ACC112 (cell line): ENCODE data around the gene GLIS2.
A peak's percentile ranks its signal among the peaks of the same experiment; 100 is the strongest.
"Not testable (repeated sequence)": the region's sequence is repeated elsewhere in the genome, so short reads cannot be mapped to it uniquely, and the experiment has no call there.

Experiments
- H2AFZ ChIP-seq: fragments of 200-600 bp; sonication (generic); one replicate; pipeline ENCODE4 v1.6.0; 2017; ENCODE audit warnings: antibody characterized with exemption, low read length; ENCODE audit not compliant: unreplicated experiment
- H3K27ac ChIP-seq: fragments of 200-600 bp; sonication (generic); 2 replicates; pipeline ENCODE4 v1.5.1; 2014; ENCODE audit warnings: low read depth, mild to moderate bottlenecking, antibody characterized with exemption, low read length, moderate library complexity
- H3K27me3 ChIP-seq: fragments of 200-600 bp; sonication (generic); 2 replicates; pipeline ENCODE4 v1.6.1; 2014; ENCODE audit warnings: mild to moderate bottlenecking, antibody characterized with exemption, low read length, moderate library complexity, mixed read lengths; ENCODE audit not compliant: insufficient read depth
- H3K36me3 ChIP-seq: fragments of 200-600 bp; sonication (generic); 2 replicates; pipeline ENCODE4 v1.6.1; 2016; ENCODE audit warnings: mild to moderate bottlenecking, antibody characterized with exemption, low read length, moderate library complexity, mixed read lengths; ENCODE audit not compliant: insufficient read depth
- H3K4me1 ChIP-seq: fragments of 200-600 bp; sonication (generic); one replicate; pipeline ENCODE4 v1.6.1; 2016; ENCODE audit warnings: low read length, mixed read lengths; ENCODE audit not compliant: insufficient read depth, unreplicated experiment, control insufficient read depth
- H3K4me3 ChIP-seq: fragments of 200-600 bp; sonication (generic); 2 replicates; pipeline ENCODE4 v1.5.1; 2014; ENCODE audit warnings: mild to moderate bottlenecking, low read depth, low read length
- H3K79me2 ChIP-seq: fragments of 200-600 bp; sonication (generic); one replicate; pipeline ENCODE4 v1.6.0; 2016; ENCODE audit warnings: low read length; ENCODE audit not compliant: control insufficient read depth, unreplicated experiment, insufficient read depth

GLIS2 gene

GRCh38 chr16:4328046-4328781, 12.3 kb downstream of the GLIS2 start:
- Histone ChIP-seq H3K27ac (peak overlapping the region; percentile 20; the same call in 1 of the 2 replicates), H3K4me3 (peak overlapping the region; percentile 56), H2AFZ (no peak overlapping the region), H3K36me3 (no peaks in the 10 kb centered on the region), H3K27me3 (no peaks in the 10 kb centered on the region), H3K79me2 (peaks cover 64% of the 10 kb centered on the region), H3K4me1 (peaks cover 27% of the 10 kb centered on the region)

GRCh38 chr16:4328782-4329775, 13.2 kb downstream of the GLIS2 start:
- no peaks in the 10 kb centered on the region for H3K36me3 ChIP-seq
- peak overlapping the region; percentile 20; the same call in 1 of the 2 replicates for H3K27ac ChIP-seq
- peaks cover 59% of the 10 kb centered on the region for H3K79me2 ChIP-seq
- H3K4me3 ChIP-seq = peak overlapping the region; percentile 36; the same call in 1 of the 2 replicates
- H3K4me1 ChIP-seq = peaks cover 18% of the 10 kb centered on the region
- H2AFZ ChIP-seq = no peak overlapping the region
- H3K27me3 ChIP-seq = no peaks in the 10 kb centered on the region

GRCh38 chr16:4330277-4330874, 14.5 kb downstream of the GLIS2 start:
- H3K4me3 ChIP-seq = no peak overlapping the region
- peaks cover 47% of the 10 kb centered on the region for H3K79me2 ChIP-seq
- no peaks in the 10 kb centered on the region for H3K27me3 ChIP-seq
- H3K36me3 ChIP-seq = no peaks in the 10 kb centered on the region
- no peak overlapping the region for H3K27ac ChIP-seq
- peaks cover 13% of the 10 kb centered on the region for H3K4me1 ChIP-seq
- H2AFZ ChIP-seq = no peak overlapping the region

- H2AFZ ChIP-seq = no peak overlapping the region
- no peak overlapping the region for H3K27ac ChIP-seq
- H3K4me3 ChIP-seq = no peak overlapping the region
- H3K27me3 ChIP-seq = no peaks in the 10 kb centered on the region
- peaks cover 34% of the 10 kb centered on the region for H3K79me2 ChIP-seq
- peaks cover 13% of the 10 kb centered on the region for H3K4me1 ChIP-seq
- no peaks in the 10 kb centered on the region for H3K36me3 ChIP-seq
Observed at GRCh38 chr16:4332083-4332482, 16.2 kb downstream of the GLIS2 start.

GRCh38 chr16:4332623-4333307, 16.9 kb downstream of the GLIS2 start:
- Histone ChIP-seq H3K79me2 (peaks cover 29% of the 10 kb centered on the region), H3K36me3 (no peaks in the 10 kb centered on the region), H2AFZ (no peak overlapping the region), H3K27ac (no peak overlapping the region), H3K27me3 (no peaks in the 10 kb centered on the region), H3K4me1 (peaks cover 12% of the 10 kb centered on the region), H3K4me3 (no peak overlapping the region)

- no peak overlapping the region for H3K4me3 ChIP-seq
- H3K79me2 ChIP-seq = peaks cover 26% of the 10 kb centered on the region
- no peaks in the 10 kb centered on the region for H3K36me3 ChIP-seq
- peaks cover 8% of the 10 kb centered on the region for H3K4me1 ChIP-seq
- H2AFZ ChIP-seq = no peak overlapping the region
- no peak overlapping the region for H3K27ac ChIP-seq
- no peaks in the 10 kb centered on the region for H3K27me3 ChIP-seq
Observed at GRCh38 chr16:4333308-4333638, 17.4 kb downstream of the GLIS2 start.

- H3K27me3 ChIP-seq, H2AFZ ChIP-seq, H3K36me3 ChIP-seq, H3K4me3 ChIP-seq, H3K4me1 ChIP-seq, H3K27ac ChIP-seq: not testable (repeated sequence)
- H3K79me2 ChIP-seq = peaks cover 21% of the 10 kb centered on the region
Observed at GRCh38 chr16:4333714-4334113, 17.8 kb downstream of the GLIS2 start.

GRCh38 chr16:4334724-4335495, 19.0 kb downstream of the GLIS2 start:
- H3K36me3 ChIP-seq = no peaks in the 10 kb centered on the region
- H2AFZ ChIP-seq = no peak overlapping the region

GRCh38 chr16:4336701-4337539, 21.1 kb downstream of the GLIS2 start:
- Histone ChIP-seq H3K79me2 (peaks cover 9% of the 10 kb centered on the region), H2AFZ (no peak overlapping the region), H3K4me1 (no peaks in the 10 kb centered on the region), H3K4me3 (no peak overlapping the region), H3K27ac (no peak overlapping the region), H3K36me3 (no peaks in the 10 kb centered on the region), H3K27me3 (no peaks in the 10 kb centered on the region)

More at GRCh38 chr16:4334724-4335495, 19.0 kb downstream of the GLIS2 start:
- H3K27me3 ChIP-seq = no peaks in the 10 kb centered on the region
- H3K4me3 ChIP-seq = no peak overlapping the region
- no peak overlapping the region for H3K27ac ChIP-seq
- peaks cover 11% of the 10 kb centered on the region for H3K79me2 ChIP-seq
- H3K4me1 ChIP-seq = no peaks in the 10 kb centered on the region
